ENCODE data around the gene PDF. TPM values are rescaled to one million over a fixed set of nuclear protein-coding genes. Genes with fewer than 3 reads are reported as not detected.

PDF gene
- total RNA-seq, 2 experiments from 2014 or later, result 9.1 to 15.2 TPM

- H3K27ac Mint-ChIP-seq, result no peak overlapping the region
- CTCF ChIA-PET, result interaction anchor here (0.9 to 1.7 kb wide), 2 partner anchors 8 to 9 kb away, joined by 6 to 8 read pairs; partner anchors contain the start of gene PDF
- no peak for DNase-seq
- peaks cover 1% of the 10 kb centered on the region for H3K4me1 Mint-ChIP-seq
- POLR2A ChIA-PET, result no interaction called here
- H3K9me3 Mint-ChIP-seq, result no peaks in the 10 kb centered on the region
- no peaks in the 10 kb centered on the region for H3K27me3 Mint-ChIP-seq
- H3K4me3 Mint-ChIP-seq, result no peak overlapping the region
- H3K36me3 Mint-ChIP-seq (ENCODE audit: low read depth), result peaks cover 55% of the 10 kb centered on the region
Observed at GRCh38 chr16:69319826-69320739, 10.3 kb downstream of the PDF start.

- CTCF ChIA-PET, result interaction anchor here (1.7 kb wide), 1 partner anchor 10 kb away, joined by 8 read pairs; the partner anchor contains the start of gene PDF
- Mint-ChIP-seq H3K9me3 (no peaks in the 10 kb centered on the region), H3K27ac (no peak overlapping the region), H3K4me1 (peaks cover 4% of the 10 kb centered on the region), H3K36me3 (ENCODE audit: low read depth) (peaks cover 51% of the 10 kb centered on the region), H3K4me3 (no peak overlapping the region), H3K27me3 (no peaks in the 10 kb centered on the region)
- no peak for DNase-seq
- POLR2A ChIA-PET, result no interaction called here
Observed at GRCh38 chr16:69319381-69319780, 11.0 kb downstream of the PDF start.

- Mint-ChIP-seq H3K4me1 (peaks cover 7% of the 10 kb centered on the region), H3K4me3 (no peak overlapping the region), H3K27ac (no peak overlapping the region), H3K27me3 (no peaks in the 10 kb centered on the region), H3K9me3 (no peaks in the 10 kb centered on the region), H3K36me3 (ENCODE audit: low read depth) (peaks cover 49% of the 10 kb centered on the region)
- no peak for DNase-seq
- POLR2A ChIA-PET, result no interaction called here
- CTCF ChIA-PET, result interaction anchor here (0.6 to 1.7 kb wide), 2 partner anchors 11 to 433 kb away, joined by 3 to 8 read pairs; partner anchors contain the start of gene PDF
Observed at GRCh38 chr16:69318911-69319289, 11.5 kb downstream of the PDF start.

- Mint-ChIP-seq H3K27ac (no peak overlapping the region), H3K4me1 (peaks cover 13% of the 10 kb centered on the region), H3K4me3 (no peak overlapping the region), H3K9me3 (no peaks in the 10 kb centered on the region), H3K27me3 (no peaks in the 10 kb centered on the region), H3K36me3 (ENCODE audit: low read depth) (peaks cover 52% of the 10 kb centered on the region)
- CTCF ChIA-PET, result interaction anchor here (0.6 kb wide), 2 partner anchors 13 to 432 kb away, joined by 3 to 4 read pairs; no protein-coding TSS in a partner anchor
- POLR2A ChIA-PET, result interaction anchor here (0.6 kb wide), 1 partner anchor 22 kb away, joined by 6 read pairs; no protein-coding TSS in a partner anchor
- no peak for DNase-seq
Observed at GRCh38 chr16:69318177-69318910, 12.0 kb downstream of the PDF start.

- ChIA-PET CTCF (interaction anchor here (1.3 to 1.5 kb wide), 2 partner anchors 10 to 12 kb away, joined by 3 to 5 read pairs; no protein-coding TSS in a partner anchor), POLR2A (no interaction called here)
- no peaks in the 10 kb centered on the region for H3K27me3 Mint-ChIP-seq
- no peaks in the 10 kb centered on the region for H3K9me3 Mint-ChIP-seq
- H3K27ac Mint-ChIP-seq, result no peak overlapping the region
- peaks cover 46% of the 10 kb centered on the region for H3K36me3 Mint-ChIP-seq (ENCODE audit: low read depth)
- no peak overlapping the region for H3K4me3 Mint-ChIP-seq
- no peak for DNase-seq
- peaks cover 19% of the 10 kb centered on the region for H3K4me1 Mint-ChIP-seq
Observed at GRCh38 chr16:69316595-69317034, 13.8 kb downstream of the PDF start.

- ChIA-PET POLR2A (no interaction called here), CTCF (interaction anchor here (1.3 to 1.5 kb wide), 2 partner anchors 11 to 13 kb away, joined by 3 to 5 read pairs; no protein-coding TSS in a partner anchor)
- Mint-ChIP-seq H3K4me1 (peaks cover 21% of the 10 kb centered on the region), H3K9me3 (no peaks in the 10 kb centered on the region), H3K4me3 (no peak overlapping the region), H3K27me3 (no peaks in the 10 kb centered on the region), H3K27ac (no peak overlapping the region), H3K36me3 (ENCODE audit: low read depth) (peaks cover 37% of the 10 kb centered on the region)
- no peak for DNase-seq
Observed at GRCh38 chr16:69315486-69316311, 14.7 kb downstream of the PDF start.

- no peak for DNase-seq
- peaks cover 36% of the 10 kb centered on the region for H3K36me3 Mint-ChIP-seq (ENCODE audit: low read depth)
- no peak overlapping the region for H3K4me3 Mint-ChIP-seq
- no peaks in the 10 kb centered on the region for H3K9me3 Mint-ChIP-seq
- ChIA-PET POLR2A (no interaction called here), CTCF (interaction anchor here (1.0 kb wide), 1 partner anchor 19 kb away, joined by 3 read pairs; no protein-coding TSS in a partner anchor)
- H3K27me3 Mint-ChIP-seq, result no peaks in the 10 kb centered on the region
- no peak overlapping the region for H3K27ac Mint-ChIP-seq
- peaks cover 26% of the 10 kb centered on the region for H3K4me1 Mint-ChIP-seq
Observed at GRCh38 chr16:69314534-69314933, 15.9 kb downstream of the PDF start.

- Mint-ChIP-seq H3K4me3 (peak overlapping the region; percentile 62), H3K27ac (peak overlapping the region; percentile 31), H3K9me3 (no peaks in the 10 kb centered on the region), H3K36me3 (ENCODE audit: low read depth) (peaks cover 30% of the 10 kb centered on the region), H3K27me3 (no peaks in the 10 kb centered on the region), H3K4me1 (peaks cover 26% of the 10 kb centered on the region)
- CTCF ChIA-PET, result no interaction called here
- POLR2A ChIA-PET, result no interaction called here
- no peak for DNase-seq
Observed at GRCh38 chr16:69313469-69313868, 16.9 kb downstream of the PDF start.

- H3K36me3 Mint-ChIP-seq (ENCODE audit: low read depth), result peaks cover 26% of the 10 kb centered on the region
Observed at GRCh38 chr16:69311533-69312387, 18.6 kb downstream of the PDF start.

GRCh38 chr16:69310653-69311532 is 19.5 kb downstream of the PDF start, which contains the start of gene VPS4A:
VPS4A (plus strand) TSS chr16:69311350; CDS start chr16:69311512, 162 bp downstream.
- ChIA-PET CTCF (interaction anchor here (0.6 to 1.5 kb wide), 5 partner anchors 12 to 124 kb away, joined by 3 to 5 read pairs (median 3); no protein-coding TSS in a partner anchor), POLR2A (no interaction called here)
- no peaks in the 10 kb centered on the region for H3K9me3 Mint-ChIP-seq
- H3K36me3 Mint-ChIP-seq (ENCODE audit: low read depth), result peaks cover 19% of the 10 kb centered on the region
- peaks cover 26% of the 10 kb centered on the region for H3K4me1 Mint-ChIP-seq
- no peaks in the 10 kb centered on the region for H3K27me3 Mint-ChIP-seq
- peak within 1 kb of the TSS; percentile 96 for H3K4me3 Mint-ChIP-seq
- peak within 1 kb of the TSS; percentile 95 for H3K27ac Mint-ChIP-seq
- DNase-seq, result peak; percentile 97

More at GRCh38 chr16:69311533-69312387, 18.6 kb downstream of the PDF start:
- peaks cover 26% of the 10 kb centered on the region for H3K4me1 Mint-ChIP-seq
- H3K9me3 Mint-ChIP-seq, result no peaks in the 10 kb centered on the region
- peak overlapping the region; percentile 92 for H3K27ac Mint-ChIP-seq
- ChIA-PET CTCF (interaction anchor here (0.6 to 1.3 kb wide), 7 partner anchors 9 to 27 kb away, joined by 3 to 6 read pairs (median 3); partner anchors contain the start of gene COG8), POLR2A (no interaction called here)
- peak overlapping the region; percentile 96 for H3K4me3 Mint-ChIP-seq
- H3K27me3 Mint-ChIP-seq, result no peaks in the 10 kb centered on the region
- DNase-seq, result peak; percentile 42

GRCh38 chr16:69309316-69309715 is 21.1 kb downstream of the PDF start:
- POLR2A ChIA-PET, result no interaction called here
- no peak overlapping the region for H3K4me3 Mint-ChIP-seq
- H3K27ac Mint-ChIP-seq, result peak overlapping the region; percentile 1

More at GRCh38 chr16:69309316-69309715, 21.1 kb downstream of the PDF start:
- no peaks in the 10 kb centered on the region for H3K9me3 Mint-ChIP-seq
- peaks cover 24% of the 10 kb centered on the region for H3K4me1 Mint-ChIP-seq
- H3K36me3 Mint-ChIP-seq (ENCODE audit: low read depth), result peaks cover 16% of the 10 kb centered on the region
- no peak for DNase-seq
- CTCF ChIA-PET, result no interaction called here
- H3K27me3 Mint-ChIP-seq, result no peaks in the 10 kb centered on the region
